Measurements from ENCODE around the gene CD6.

CD6 gene

GRCh38 chr11:61039916-61040315, 68.4 kb downstream of the CD6 start:
- H3K4me2 ChIP-seq (ENCODE audit: insufficient read depth, low read length, poor library complexity, severe bottlenecking), result no peak overlapping the region
- no peak overlapping the region for H2BK12ac ChIP-seq (ENCODE audit: low read length)
- WGBS, 2 donors (ENCODE audit: extremely low coverage in 2 of 2, insufficient read length in 2 of 2, insufficient replicate concordance in 1 of 2), result no CpG with 5 or more reads among the region's 5 CpGs
- no peaks in the 10 kb centered on the region for H3K36me3 ChIP-seq (replicated peaks in 1 of 2; ENCODE audit: control insufficient read depth in 2 of 2, insufficient read depth in 2 of 2, low read length in 2 of 2)
- no peak overlapping the region for H4K91ac ChIP-seq (ENCODE audit: low read depth, low read length, poor library complexity)
- H3K9ac ChIP-seq (ENCODE audit: low read depth, low read length, poor library complexity), result no peak overlapping the region
- H3K23ac ChIP-seq (ENCODE audit: low read depth, low read length, poor library complexity), result no peak overlapping the region
- peaks cover 11 to 13% of the 10 kb centered on the region in 2 donors for H3K4me1 ChIP-seq (ENCODE audit: control insufficient read depth in 2 of 2, insufficient read depth in 1 of 2, low read depth in 1 of 2, low read length in 2 of 2)
- no peak overlapping the region for H3K18ac ChIP-seq (ENCODE audit: low read length)
- H3K79me1 ChIP-seq (ENCODE audit: low read depth, low read length), result no peaks in the 10 kb centered on the region
- no peak overlapping the region for H2BK15ac ChIP-seq (ENCODE audit: low read length)
- H3K14ac ChIP-seq (ENCODE audit: low read length), result no peak overlapping the region
- peaks cover 0 to 3% (median 0%) of the 10 kb centered on the region in 3 experiments for H3K27me3 ChIP-seq (ENCODE audit: control insufficient read depth in 3 of 3, insufficient read depth in 3 of 3, low read depth in 1 of 3, low read length in 3 of 3)
- no peak overlapping the region for H3K27ac ChIP-seq (replicated peaks; ENCODE audit: low read length)
- DNase-seq (ENCODE audit: low spot score), result no peak
- no peak overlapping the region for H2BK5ac ChIP-seq (ENCODE audit: low read length)
- H3K9me3 ChIP-seq (replicated peaks in 1 of 2; ENCODE audit: control insufficient read depth in 2 of 2, insufficient read depth in 1 of 2, low read depth in 1 of 2, low read length in 2 of 2), result no peaks in the 10 kb centered on the region
- no peak overlapping the region for H2BK120ac ChIP-seq (ENCODE audit: low read depth, low read length)
- no peak overlapping the region for H3K4ac ChIP-seq (ENCODE audit: low read length)
- no peak overlapping the region for H3K4me3 ChIP-seq (ENCODE audit: low read length in 2 of 2)
- H2AK5ac ChIP-seq (ENCODE audit: low read depth, low read length), result no peak overlapping the region
- H2AFZ ChIP-seq (ENCODE audit: low read length), result no peak overlapping the region
- H4K8ac ChIP-seq (ENCODE audit: low read depth, low read length), result no peak overlapping the region

- Histone ChIP-seq H4K91ac (ENCODE audit: low read depth, low read length, poor library complexity) (no peak overlapping the region), H3K9ac (ENCODE audit: low read depth, low read length, poor library complexity) (no peak overlapping the region), H3K4me3 (ENCODE audit: low read length in 2 of 2) (no peak overlapping the region), H3K36me3 (replicated peaks in 1 of 2; ENCODE audit: control insufficient read depth in 2 of 2, insufficient read depth in 2 of 2, low read length in 2 of 2) (no peaks in the 10 kb centered on the region), H3K79me1 (ENCODE audit: low read depth, low read length) (no peaks in the 10 kb centered on the region), H4K8ac (ENCODE audit: low read depth, low read length) (peak overlapping the region; percentile 44), H2AFZ (ENCODE audit: low read length) (peak overlapping the region; percentile 93), H3K27me3 (ENCODE audit: control insufficient read depth in 3 of 3, insufficient read depth in 3 of 3, low read depth in 1 of 3, low read length in 3 of 3) (no peaks in the 10 kb centered on the region), H2BK12ac (ENCODE audit: low read length) (no peak overlapping the region), H3K4me2 (ENCODE audit: insufficient read depth, low read length, poor library complexity, severe bottlenecking) (no peak overlapping the region), H3K4ac (ENCODE audit: low read length) (no peak overlapping the region), H3K4me1 (ENCODE audit: control insufficient read depth in 2 of 2, insufficient read depth in 1 of 2, low read depth in 1 of 2, low read length in 2 of 2) (peaks cover 8 to 11% of the 10 kb centered on the region in 2 donors), H2BK120ac (ENCODE audit: low read depth, low read length) (peak overlapping the region; percentile 5), H3K18ac (ENCODE audit: low read length) (peak overlapping the region; percentile 0), H2AK5ac (ENCODE audit: low read depth, low read length) (peak overlapping the region; percentile 6), H3K27ac (replicated peaks; ENCODE audit: low read length) (peak overlapping the region; percentile 39), H2BK5ac (ENCODE audit: low read length) (no peak overlapping the region), H3K14ac (ENCODE audit: low read length) (no peak overlapping the region), H2BK15ac (ENCODE audit: low read length) (peak overlapping the region; percentile 2), H3K9me3 (replicated peaks in 1 of 2; ENCODE audit: control insufficient read depth in 2 of 2, insufficient read depth in 1 of 2, low read depth in 1 of 2, low read length in 2 of 2) (no peaks in the 10 kb centered on the region), H3K23ac (ENCODE audit: low read depth, low read length, poor library complexity) (no peak overlapping the region)
- DNase-seq (ENCODE audit: low spot score), result peak; percentile 35
- no CpG with 5 or more reads among the region's 16 CpGs for WGBS, 2 donors (ENCODE audit: extremely low coverage in 2 of 2, insufficient read length in 2 of 2, insufficient replicate concordance in 1 of 2)
Measured at GRCh38 chr11:61041755-61042518, 70.5 kb downstream of the CD6 start.

- Histone ChIP-seq H3K27ac (replicated peaks; ENCODE audit: low read length) (no peak overlapping the region), H3K4me1 (ENCODE audit: control insufficient read depth in 2 of 2, insufficient read depth in 1 of 2, low read depth in 1 of 2, low read length in 2 of 2) (peaks cover 6 to 11% of the 10 kb centered on the region in 2 donors), H2BK12ac (ENCODE audit: low read length) (no peak overlapping the region), H3K9ac (ENCODE audit: low read depth, low read length, poor library complexity) (no peak overlapping the region), H3K14ac (ENCODE audit: low read length) (no peak overlapping the region), H3K18ac (ENCODE audit: low read length) (no peak overlapping the region), H4K91ac (ENCODE audit: low read depth, low read length, poor library complexity) (no peak overlapping the region), H3K9me3 (replicated peaks in 1 of 2; ENCODE audit: control insufficient read depth in 2 of 2, insufficient read depth in 1 of 2, low read depth in 1 of 2, low read length in 2 of 2) (no peaks in the 10 kb centered on the region), H2BK120ac (ENCODE audit: low read depth, low read length) (no peak overlapping the region), H3K36me3 (replicated peaks in 1 of 2; ENCODE audit: control insufficient read depth in 2 of 2, insufficient read depth in 2 of 2, low read length in 2 of 2) (no peaks in the 10 kb centered on the region), H4K8ac (ENCODE audit: low read depth, low read length) (no peak overlapping the region), H3K79me1 (ENCODE audit: low read depth, low read length) (no peaks in the 10 kb centered on the region), H3K4me2 (ENCODE audit: insufficient read depth, low read length, poor library complexity, severe bottlenecking) (no peak overlapping the region), H3K4ac (ENCODE audit: low read length) (no peak overlapping the region), H2AFZ (ENCODE audit: low read length) (peak overlapping the region; percentile 93), H3K4me3 (ENCODE audit: low read length in 2 of 2) (no peak overlapping the region), H3K23ac (ENCODE audit: low read depth, low read length, poor library complexity) (no peak overlapping the region), H3K27me3 (ENCODE audit: control insufficient read depth in 3 of 3, insufficient read depth in 3 of 3, low read depth in 1 of 3, low read length in 3 of 3) (no peaks in the 10 kb centered on the region), H2AK5ac (ENCODE audit: low read depth, low read length) (no peak overlapping the region), H2BK5ac (ENCODE audit: low read length) (no peak overlapping the region), H2BK15ac (ENCODE audit: low read length) (no peak overlapping the region)
- DNase-seq (ENCODE audit: low spot score), result no peak
- WGBS, 2 donors (ENCODE audit: extremely low coverage in 2 of 2, insufficient read length in 2 of 2, insufficient replicate concordance in 1 of 2), result no CpG with 5 or more reads among the region's 5 CpGs
Measured at GRCh38 chr11:61042537-61042936, 71.1 kb downstream of the CD6 start.

- Histone ChIP-seq H3K18ac (ENCODE audit: low read length) (no peak overlapping the region), H2BK12ac (ENCODE audit: low read length) (no peak overlapping the region), H3K9me3 (replicated peaks in 1 of 2; ENCODE audit: control insufficient read depth in 2 of 2, insufficient read depth in 1 of 2, low read depth in 1 of 2, low read length in 2 of 2) (no peaks in the 10 kb centered on the region), H3K36me3 (replicated peaks in 1 of 2; ENCODE audit: control insufficient read depth in 2 of 2, insufficient read depth in 2 of 2, low read length in 2 of 2) (no peaks in the 10 kb centered on the region), H2AK5ac (ENCODE audit: low read depth, low read length) (no peak overlapping the region), H3K23ac (ENCODE audit: low read depth, low read length, poor library complexity) (no peak overlapping the region), H2AFZ (ENCODE audit: low read length) (peak overlapping the region; percentile 93), H3K4me3 (ENCODE audit: low read length in 2 of 2) (no peak overlapping the region), H2BK15ac (ENCODE audit: low read length) (no peak overlapping the region), H3K27ac (replicated peaks; ENCODE audit: low read length) (no peak overlapping the region), H3K4me1 (ENCODE audit: control insufficient read depth in 2 of 2, insufficient read depth in 1 of 2, low read depth in 1 of 2, low read length in 2 of 2) (peaks cover 5 to 11% of the 10 kb centered on the region in 2 donors), H4K8ac (ENCODE audit: low read depth, low read length) (no peak overlapping the region), H2BK5ac (ENCODE audit: low read length) (no peak overlapping the region), H3K79me1 (ENCODE audit: low read depth, low read length) (no peaks in the 10 kb centered on the region), H4K91ac (ENCODE audit: low read depth, low read length, poor library complexity) (no peak overlapping the region), H3K27me3 (ENCODE audit: control insufficient read depth in 3 of 3, insufficient read depth in 3 of 3, low read depth in 1 of 3, low read length in 3 of 3) (no peaks in the 10 kb centered on the region), H2BK120ac (ENCODE audit: low read depth, low read length) (no peak overlapping the region), H3K4ac (ENCODE audit: low read length) (no peak overlapping the region), H3K9ac (ENCODE audit: low read depth, low read length, poor library complexity) (no peak overlapping the region), H3K4me2 (ENCODE audit: insufficient read depth, low read length, poor library complexity, severe bottlenecking) (no peak overlapping the region), H3K14ac (ENCODE audit: low read length) (no peak overlapping the region)
- DNase-seq (ENCODE audit: low spot score), result no peak
- no CpG with 5 or more reads among the region's 14 CpGs for WGBS, 2 donors (ENCODE audit: extremely low coverage in 2 of 2, insufficient read length in 2 of 2, insufficient replicate concordance in 1 of 2)
Measured at GRCh38 chr11:61042961-61043540, 71.6 kb downstream of the CD6 start.

Measured in neuronal stem cell (in vitro differentiated cells).